Gastrocnemius medialis (tissue), 4 donors: Measurements from ENCODE around the gene ABI3BP.

Experiments used
- CTCF ChIP-seq, 5 experiments: fragments of 450-650 bp in 3 of 5; fragments of 200-600 bp in 2 of 5; sonication (generic) in 2 of 5; IDR thresholded peaks in 4 of 5; conservative IDR thresholded peaks in 1 of 5; 1 replicate in 4 of 5; 2 replicates in 1 of 5; pipeline ENCODE4 v1.5.1; 2016 to 2019; ENCODE audit warnings: antibody characterized with exemption in 5 of 5, mild to moderate bottlenecking in 3 of 5, moderate library complexity in 3 of 5
- POLR2A ChIP-seq, 2 donors: fragments of 450-650 bp; IDR thresholded peaks; one replicate each; pipeline ENCODE4 v1.6.1; 2017; ENCODE audit warnings: antibody characterized with exemption in 2 of 2, mild to moderate bottlenecking in 2 of 2, moderate library complexity in 2 of 2

- TF ChIP-seq CTCF (IDR thresholded peaks at IDR 0.05 in 4 of 5, conservative IDR thresholded peaks at IDR 0.05 in 1 of 5) (no peak), POLR2A (IDR thresholded peaks at IDR 0.05) (no peak)
These were observed 43.0 kb upstream of the ABI3BP start for GRCh38 chr3:101036213-101036618.
